GM12872 (cell line): ENCODE results near the gene SH3GL3.

Source experiments
- TF ChIP-seq, protein P1 (sequence below): IDR thresholded peaks from 3 replicates; pipeline ENCODE4 v1.5.1; 2011; ENCODE audit warnings: low read depth, mild to moderate bottlenecking, low read length, moderate library complexity; ENCODE audit not compliant: insufficient read depth

Gene SH3GL3, protein sequence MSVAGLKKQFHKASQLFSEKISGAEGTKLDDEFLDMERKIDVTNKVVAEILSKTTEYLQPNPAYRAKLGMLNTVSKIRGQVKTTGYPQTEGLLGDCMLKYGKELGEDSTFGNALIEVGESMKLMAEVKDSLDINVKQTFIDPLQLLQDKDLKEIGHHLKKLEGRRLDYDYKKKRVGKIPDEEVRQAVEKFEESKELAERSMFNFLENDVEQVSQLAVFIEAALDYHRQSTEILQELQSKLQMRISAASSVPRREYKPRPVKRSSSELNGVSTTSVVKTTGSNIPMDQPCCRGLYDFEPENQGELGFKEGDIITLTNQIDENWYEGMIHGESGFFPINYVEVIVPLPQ

DNA sequence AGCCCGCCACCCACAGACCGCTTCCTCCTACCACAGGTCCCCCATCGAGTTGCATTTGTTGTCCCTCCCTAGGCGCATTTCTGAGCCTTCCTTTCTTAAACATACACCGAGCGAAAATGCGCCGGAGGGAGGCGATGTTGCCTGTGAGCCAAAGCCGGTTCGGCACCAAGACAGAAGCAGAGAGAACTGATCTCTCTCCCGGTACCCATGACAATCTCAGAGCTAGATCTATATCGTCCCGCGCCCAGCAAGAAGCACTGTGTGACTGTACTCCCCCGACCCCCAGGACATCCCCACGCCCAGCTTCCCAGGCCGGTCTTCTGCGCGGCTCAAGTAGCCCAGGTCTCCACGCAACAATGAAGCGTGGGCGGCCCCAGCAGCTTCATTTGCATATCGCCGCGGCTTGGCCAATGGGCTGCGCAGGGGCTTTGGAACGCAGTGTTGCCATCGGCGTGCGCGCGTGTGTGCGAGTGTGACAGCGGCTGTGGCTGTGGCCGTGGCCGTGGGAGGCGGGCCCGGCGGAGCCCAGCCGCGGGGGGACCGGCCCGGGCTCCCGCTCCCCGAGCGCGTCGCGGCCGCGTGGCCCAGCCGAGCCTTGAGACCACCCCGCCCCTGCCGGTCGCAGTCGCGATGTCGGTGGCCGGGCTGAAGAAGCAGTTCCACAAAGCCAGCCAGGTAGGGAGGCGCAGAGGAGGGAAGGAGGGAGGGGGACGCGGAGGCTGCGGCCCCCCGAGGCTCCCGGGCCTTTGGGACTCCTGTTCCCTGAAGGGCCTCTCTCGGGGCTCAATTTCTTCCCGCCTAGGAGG, at the start of gene SH3GL3:
Gene SH3GL3, plus strand, starts transcription at position 438 of the 806 bp plus-strand sequence. Its CDS starts 193 bp downstream, at position 631.
- TF ChIP-seq, protein P1, sequence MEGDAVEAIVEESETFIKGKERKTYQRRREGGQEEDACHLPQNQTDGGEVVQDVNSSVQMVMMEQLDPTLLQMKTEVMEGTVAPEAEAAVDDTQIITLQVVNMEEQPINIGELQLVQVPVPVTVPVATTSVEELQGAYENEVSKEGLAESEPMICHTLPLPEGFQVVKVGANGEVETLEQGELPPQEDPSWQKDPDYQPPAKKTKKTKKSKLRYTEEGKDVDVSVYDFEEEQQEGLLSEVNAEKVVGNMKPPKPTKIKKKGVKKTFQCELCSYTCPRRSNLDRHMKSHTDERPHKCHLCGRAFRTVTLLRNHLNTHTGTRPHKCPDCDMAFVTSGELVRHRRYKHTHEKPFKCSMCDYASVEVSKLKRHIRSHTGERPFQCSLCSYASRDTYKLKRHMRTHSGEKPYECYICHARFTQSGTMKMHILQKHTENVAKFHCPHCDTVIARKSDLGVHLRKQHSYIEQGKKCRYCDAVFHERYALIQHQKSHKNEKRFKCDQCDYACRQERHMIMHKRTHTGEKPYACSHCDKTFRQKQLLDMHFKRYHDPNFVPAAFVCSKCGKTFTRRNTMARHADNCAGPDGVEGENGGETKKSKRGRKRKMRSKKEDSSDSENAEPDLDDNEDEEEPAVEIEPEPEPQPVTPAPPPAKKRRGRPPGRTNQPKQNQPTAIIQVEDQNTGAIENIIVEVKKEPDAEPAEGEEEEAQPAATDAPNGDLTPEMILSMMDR: no peak

DNA sequence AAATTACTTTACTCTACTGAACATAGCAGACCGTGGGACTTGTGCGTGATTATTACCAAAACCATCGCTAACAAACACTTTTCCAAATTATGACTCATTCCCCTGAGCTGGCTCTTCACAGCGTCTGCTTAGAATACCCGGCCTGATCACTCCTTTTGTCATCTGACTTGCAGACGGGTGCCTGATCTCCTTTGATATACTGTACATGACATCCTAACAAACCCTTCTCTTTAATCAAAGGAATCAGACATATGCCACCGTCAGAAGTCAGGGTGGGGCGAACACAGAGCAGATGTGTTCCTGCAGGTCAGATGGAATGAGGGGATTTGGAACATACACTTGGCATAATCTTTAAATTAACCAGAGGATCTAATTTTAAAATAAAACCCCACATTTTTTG, 48.5 kb upstream of the SH3GL3 start:
- TF ChIP-seq, protein P1: no peak

DNA sequence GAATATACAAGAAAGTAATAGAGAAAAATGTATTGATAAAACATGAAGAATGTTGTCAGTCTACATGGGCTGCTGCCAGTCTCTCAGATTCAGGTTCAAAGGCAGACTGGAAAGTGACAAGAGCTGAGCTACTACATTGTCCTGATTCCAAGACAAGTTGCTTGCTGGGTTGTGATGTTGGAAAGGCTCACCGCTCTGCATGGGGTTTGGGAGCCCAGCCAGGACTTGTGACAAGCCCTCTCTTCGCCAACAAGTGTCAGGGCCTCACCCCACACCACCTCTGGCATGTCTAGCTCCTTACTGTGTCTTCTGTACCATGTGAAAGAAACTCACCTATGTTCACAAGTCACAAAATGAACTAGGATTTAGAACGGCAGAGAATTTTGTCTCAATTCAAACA, 43.0 kb upstream of the SH3GL3 start:
- TF ChIP-seq, protein P1: no peak

DNA sequence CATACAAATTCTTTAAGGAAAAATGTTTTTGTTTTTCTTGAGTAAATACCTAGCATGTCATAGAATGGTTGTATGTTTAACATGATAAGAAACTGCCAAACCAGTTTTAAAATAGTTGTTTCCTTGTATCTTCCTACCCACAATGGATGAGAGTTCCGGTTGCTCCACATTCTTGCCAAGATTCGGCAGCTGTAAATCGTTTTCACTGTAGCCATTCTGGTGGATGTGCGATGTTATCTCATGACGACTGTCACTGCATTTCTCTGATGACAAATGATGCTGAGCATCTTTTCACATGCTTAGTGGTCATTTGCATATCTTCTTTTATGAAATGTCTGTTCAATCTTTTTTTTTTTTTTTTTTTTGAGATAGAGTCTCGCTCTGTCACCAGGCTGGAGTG, 36.6 kb upstream of the SH3GL3 start:
- TF ChIP-seq, protein P1: no peak

DNA sequence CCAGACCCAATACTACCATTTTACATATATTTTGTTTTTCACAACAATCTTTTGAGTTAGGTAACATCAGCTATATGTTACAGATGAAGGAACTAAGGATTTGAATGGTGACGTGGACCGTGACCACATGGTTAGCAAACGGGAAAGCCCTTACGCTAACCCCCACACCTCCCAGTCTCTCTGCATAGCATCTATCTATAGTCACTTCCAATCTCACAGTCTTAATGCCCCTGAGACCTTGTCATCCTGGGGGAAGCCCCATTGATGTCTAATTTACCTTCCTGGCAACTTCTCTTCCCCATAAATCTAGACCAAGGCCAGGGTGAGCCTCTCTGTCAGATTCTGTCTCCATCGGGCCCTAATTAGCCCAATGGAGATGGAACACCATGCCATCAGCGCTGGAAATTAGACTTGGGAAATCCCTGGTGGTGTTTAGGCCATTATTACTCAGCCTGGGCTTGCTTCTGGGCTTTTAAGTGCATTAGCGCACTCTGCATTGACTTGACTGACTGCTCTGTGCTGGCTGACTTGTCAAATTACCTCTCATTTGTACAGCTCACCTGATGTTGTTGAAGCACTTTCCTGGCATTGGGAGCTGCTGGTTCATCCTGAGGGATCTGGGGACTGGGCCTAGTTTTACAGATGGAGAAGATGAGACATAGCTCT, 34.0 kb upstream of the SH3GL3 start:
- TF ChIP-seq, protein P1: no peak

DNA sequence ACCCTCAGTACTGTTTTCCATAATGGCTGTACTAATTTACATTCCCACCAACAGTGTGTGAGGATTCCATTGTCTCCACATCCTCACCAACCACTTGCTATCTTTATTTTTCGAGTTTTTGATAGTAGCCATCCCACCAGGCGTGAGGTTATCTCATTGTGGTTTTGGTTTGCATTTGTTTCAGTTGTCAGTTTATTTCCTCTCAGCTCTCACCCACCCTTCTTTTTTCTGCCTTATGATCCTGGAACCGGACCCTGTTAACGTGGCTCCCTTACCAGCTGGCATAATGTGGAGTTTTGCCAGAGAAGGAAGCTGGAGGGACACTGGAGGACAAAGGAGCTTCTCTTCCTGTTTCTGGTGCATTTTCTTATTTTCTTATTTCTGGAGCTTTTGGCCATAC, 25.1 kb upstream of the SH3GL3 start:
- TF ChIP-seq, protein P1: no peak

DNA sequence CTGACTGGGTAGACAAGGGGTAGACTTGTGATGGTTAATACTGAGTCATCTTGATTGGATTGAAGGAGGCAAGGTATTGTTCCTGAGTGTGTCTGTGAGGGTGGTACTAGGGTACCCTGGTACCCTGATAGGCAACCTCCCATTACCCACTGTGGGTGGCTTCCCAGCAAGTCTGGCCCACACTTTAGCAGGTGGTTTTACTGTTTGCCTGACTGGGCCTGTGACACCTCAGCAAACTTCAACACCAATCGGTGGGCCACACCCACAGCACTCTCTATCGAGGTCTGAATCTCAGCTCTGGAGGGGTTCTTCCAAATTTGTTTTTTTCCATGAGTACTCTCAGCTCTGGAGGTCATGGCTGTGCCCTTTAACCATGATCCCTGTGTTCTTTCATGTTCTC, 24.6 kb upstream of the SH3GL3 start:
- TF ChIP-seq, protein P1: no peak
